Peyer's patch (tissue), 4 donors: ENCODE results near the gene PTPN13.

Source experiments
- POLR2A ChIP-seq, 2 donors: fragments of 450-650 bp; IDR thresholded peaks; one replicate each; pipeline ENCODE4 v1.5.1; 2017; ENCODE audit warnings: antibody characterized with exemption in 2 of 2, mild to moderate bottlenecking in 2 of 2, moderate library complexity in 2 of 2
- TF ChIP-seq, protein P1 (sequence below), 6 experiments: fragments of 450-650 bp in 4 of 6; fragments of 200-600 bp in 2 of 6; sonication (generic) in 1 of 6; IDR thresholded peaks; one replicate each; pipeline ENCODE4 v1.5.1; 2017 to 2019; ENCODE audit warnings: antibody characterized with exemption in 6 of 6, mild to moderate bottlenecking in 3 of 6, moderate library complexity in 1 of 6

DNA sequence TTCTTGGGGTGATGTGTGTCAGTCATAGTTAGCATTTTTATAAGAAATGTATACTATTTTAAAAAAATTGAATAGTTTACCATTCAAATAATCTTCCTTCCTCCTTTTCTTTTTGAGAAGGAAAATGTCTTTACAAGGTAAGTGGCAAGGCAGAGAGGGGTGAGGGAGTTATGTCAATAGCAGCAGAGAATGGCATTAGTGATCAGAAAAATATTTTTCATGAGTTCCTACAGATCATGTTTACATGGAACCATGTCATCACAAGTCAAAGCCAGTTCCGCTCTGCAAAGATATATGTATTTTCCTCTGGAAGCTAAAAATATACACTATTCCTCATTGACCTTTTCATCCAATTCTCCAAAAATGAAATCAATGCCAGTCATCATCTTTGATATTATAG lies 67.3 kb downstream of the PTPN13 start:
- TF ChIP-seq POLR2A (IDR thresholded peaks at IDR 0.05): no peak
- TF ChIP-seq, protein P1, sequence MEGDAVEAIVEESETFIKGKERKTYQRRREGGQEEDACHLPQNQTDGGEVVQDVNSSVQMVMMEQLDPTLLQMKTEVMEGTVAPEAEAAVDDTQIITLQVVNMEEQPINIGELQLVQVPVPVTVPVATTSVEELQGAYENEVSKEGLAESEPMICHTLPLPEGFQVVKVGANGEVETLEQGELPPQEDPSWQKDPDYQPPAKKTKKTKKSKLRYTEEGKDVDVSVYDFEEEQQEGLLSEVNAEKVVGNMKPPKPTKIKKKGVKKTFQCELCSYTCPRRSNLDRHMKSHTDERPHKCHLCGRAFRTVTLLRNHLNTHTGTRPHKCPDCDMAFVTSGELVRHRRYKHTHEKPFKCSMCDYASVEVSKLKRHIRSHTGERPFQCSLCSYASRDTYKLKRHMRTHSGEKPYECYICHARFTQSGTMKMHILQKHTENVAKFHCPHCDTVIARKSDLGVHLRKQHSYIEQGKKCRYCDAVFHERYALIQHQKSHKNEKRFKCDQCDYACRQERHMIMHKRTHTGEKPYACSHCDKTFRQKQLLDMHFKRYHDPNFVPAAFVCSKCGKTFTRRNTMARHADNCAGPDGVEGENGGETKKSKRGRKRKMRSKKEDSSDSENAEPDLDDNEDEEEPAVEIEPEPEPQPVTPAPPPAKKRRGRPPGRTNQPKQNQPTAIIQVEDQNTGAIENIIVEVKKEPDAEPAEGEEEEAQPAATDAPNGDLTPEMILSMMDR (IDR thresholded peaks at IDR 0.05): no peak
